Lung (tissue), 16 donors: Measurements from ENCODE around the gene DUSP21. TPM values are rescaled to one million over a fixed set of nuclear protein-coding genes. Genes with fewer than 3 reads are reported as not detected.

Experiments
- ATAC-seq: fragments of 200-7000 bp; cut with Tn5 transposase; one replicate; pipeline ENCODE4 v1.9.1; 2020; ENCODE audit warnings: moderate number of reproducible peaks; ENCODE audit not compliant: insufficient read depth, low FRiP score
- DNase-seq, 3 donors: peaks; one replicate each; pipeline ENCODE4 v3.0.0-alpha.2; 2013 to 2017
- H3K27ac ChIP-seq, 2 donors: one replicate each; pipeline ENCODE4 v1.5.1; 2013; ENCODE audit warnings: mild to moderate bottlenecking in 2 of 2, moderate library complexity in 2 of 2, control low read depth in 1 of 2, inconsistent platforms in 1 of 2, low read depth in 1 of 2, low read length in 1 of 2
- H3K27me3 ChIP-seq, 3 donors: one replicate each; pipeline ENCODE4 v1.5.1; 2013; ENCODE audit warnings: low read length in 2 of 3; ENCODE audit not compliant: control insufficient read depth in 3 of 3, insufficient read depth in 3 of 3
- H3K36me3 ChIP-seq, 4 donors: one replicate each; pipeline ENCODE4 v1.5.1; 2013; ENCODE audit warnings: low read length in 4 of 4, mild to moderate bottlenecking in 1 of 4, moderate library complexity in 1 of 4; ENCODE audit not compliant: control insufficient read depth in 4 of 4, insufficient read depth in 4 of 4
- H3K4me1 ChIP-seq, 5 donors: one replicate each; pipeline ENCODE4 v1.5.1; 2013; ENCODE audit warnings: low read length in 5 of 5, mild to moderate bottlenecking in 2 of 5, moderate library complexity in 1 of 5; ENCODE audit not compliant: control insufficient read depth in 5 of 5, insufficient read depth in 5 of 5
- H3K4me3 ChIP-seq: one replicate; pipeline ENCODE4 v1.5.1; 2013; ENCODE audit warnings: mild to moderate bottlenecking, control low read depth, moderate library complexity
- H3K9ac ChIP-seq, 2 donors: one replicate each; pipeline ENCODE4 v1.5.1; 2013; ENCODE audit warnings: low read length in 2 of 2, control low read depth in 1 of 2; ENCODE audit not compliant: insufficient read depth in 1 of 2
- H3K9me3 ChIP-seq, 4 donors: one replicate each; pipeline ENCODE4 v1.5.1; 2013; ENCODE audit warnings: low read length in 3 of 4, mild to moderate bottlenecking in 1 of 4, moderate library complexity in 1 of 4; ENCODE audit not compliant: control insufficient read depth in 4 of 4, insufficient read depth in 3 of 4
- CTCF ChIP-seq: IDR thresholded peaks from 2 replicates; pipeline ENCODE4 v1.5.1; 2012; ENCODE audit warnings: mild to moderate bottlenecking; ENCODE audit errors: control extremely low read depth, extremely low read depth
- WGBS, 2 donors: extraction: QIAGEN DNeasy Blood & Tissue Kit; methylation state at CpG; one replicate each; pipeline ENCODE4 v1.1.7; 2013; 5-methylcytosine and 5-hydroxymethylcytosine counted together
- long read RNA-seq, 5 donors: transcript quantifications; one replicate each; lab custom pipeline, GENCODE V29; 2026
- polyA plus RNA-seq, 2 donors: library from polyadenylated mRNA; stranded (reverse); fragments of 200-250 nt; gene quantifications; one replicate each; pipeline ENCODE4 v1.2.1, GENCODE V29; 2013
- total RNA-seq, 2 donors: library from RNA; depleted of rRNA in 1 of 2; stranded (reverse); fragments of >200 nt in 1 of 2; gene quantifications; one replicate each; pipeline ENCODE4 v1.2.1, GENCODE V29; 2014 to 2021
- donor health status: control.
- donor health status: control.
- donor health status: Bipolar disorder and iron deficiency.
- donor health status: healthy.
- donor health status: DM: yes; HTN: yes; CAD: no.

Gene DUSP21
- total RNA-seq (not detected), polyA plus RNA-seq (not detected)
- long read RNA-seq, donor 1, result 0 reads
- long read RNA-seq, donor 2, result 0 reads
- long read RNA-seq, donor 3, result 0 reads
- long read RNA-seq, donor 4, result 0 reads
- long read RNA-seq, donor 5, result 0 reads

- TF ChIP-seq CTCF, result no peak
- WGBS, 2 donors, result 82 to 94% methylated on average over 13 to 16 of the region's 16 CpGs
- Histone ChIP-seq H3K4me1 (no peaks in the 10 kb centered on the region), H3K9ac (no peak within 1 kb of the TSS), H3K9me3 (no peaks in the 10 kb centered on the region), H3K4me3 (no peak within 1 kb of the TSS), H3K27ac (no peak within 1 kb of the TSS), H3K36me3 (no peaks in the 10 kb centered on the region), H3K27me3 (peaks cover 0 to 18% (median 3%) of the 10 kb centered on the region in 3 donors)
- peak in 2 of 3 donors; percentile 5 to 23 for DNase-seq
- no peak for ATAC-seq
Measured at GRCh38 chrX:44843753-44844152, at the start of gene DUSP21. DUSP21 (plus strand) TSS chrX:44844021; CDS start chrX:44844133, 112 bp downstream.

- H3K27ac ChIP-seq, result no peak overlapping the region
- ATAC-seq (no peak), DNase-seq (peak in 1 of 3 donors; percentile 11)
- no peaks in the 10 kb centered on the region for H3K4me1 ChIP-seq
- WGBS, 2 donors, result 18 to 30% methylated on average over 3 of the region's 3 CpGs
- TF ChIP-seq CTCF, result no peak
- peaks cover 0 to 6% (median 0%) of the 10 kb centered on the region in 3 donors for H3K27me3 ChIP-seq
- H3K9me3 ChIP-seq, result peaks cover 0 to 1% (median 0%) of the 10 kb centered on the region in 4 donors
- H3K36me3 ChIP-seq, result no peaks in the 10 kb centered on the region
- H3K4me3 ChIP-seq, result no peak overlapping the region
- H3K9ac ChIP-seq, result no peak overlapping the region
Measured at GRCh38 chrX:44795945-44796450, 47.8 kb upstream of the DUSP21 start.

DNA sequence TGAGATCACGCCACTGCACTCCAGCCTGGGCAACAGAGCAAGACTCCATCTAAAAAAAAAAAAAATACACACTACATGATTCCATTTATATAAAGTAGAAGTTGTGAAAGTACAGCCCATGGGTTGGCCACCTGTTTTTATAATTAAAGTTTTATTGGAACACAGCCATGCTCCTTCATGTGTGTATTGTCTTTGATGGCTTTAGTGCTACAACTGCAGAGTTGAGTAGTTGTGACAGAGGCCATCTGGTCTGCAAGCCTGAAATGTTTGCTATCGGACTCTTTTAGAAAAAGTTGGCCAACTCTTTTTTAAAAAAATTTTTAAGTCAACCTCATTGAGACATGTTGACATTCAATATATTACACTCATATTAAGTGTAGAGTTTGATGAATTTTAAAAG is 41.2 kb upstream of the DUSP21 start:
- Histone ChIP-seq H3K36me3 (no peaks in the 10 kb centered on the region), H3K4me3 (no peak overlapping the region), H3K9me3 (no peaks in the 10 kb centered on the region), H3K27ac (no peak overlapping the region), H3K27me3 (no peaks in the 10 kb centered on the region), H3K4me1 (no peaks in the 10 kb centered on the region), H3K9ac (no peak overlapping the region)
- 82 to 83% methylated on average over 1 to 2 of the region's 2 CpGs for WGBS, 2 donors
- ATAC-seq (no peak), DNase-seq (peak; percentile 64 to 92 (median 86))
- TF ChIP-seq CTCF, result no peak

- TF ChIP-seq CTCF, result no peak
- Histone ChIP-seq H3K9ac (no peak overlapping the region), H3K27me3 (peaks cover 0 to 10% (median 0%) of the 10 kb centered on the region in 3 donors), H3K36me3 (no peaks in the 10 kb centered on the region), H3K4me3 (no peak overlapping the region), H3K9me3 (peaks cover 0 to 3% (median 1%) of the 10 kb centered on the region in 4 donors), H3K27ac (no peak overlapping the region), H3K4me1 (no peaks in the 10 kb centered on the region)
- no peak for ATAC-seq
- peak in 2 of 3 donors; percentile 39 to 62 for DNase-seq
Measured at GRCh38 chrX:44815681-44816080, 28.1 kb upstream of the DUSP21 start.
